K562 (cell line): ENCODE data around the gene EEFSEC. TPM values are rescaled to one million over a fixed set of nuclear protein-coding genes. Genes with fewer than 3 reads are reported as not detected.

ENCODE experiments used
- ARID3B ChIP-seq: fragments of 250-450 bp; sonication (Bioruptor Pico); IDR thresholded peaks from 2 replicates; pipeline ENCODE4 v1.4.0; 2020; ENCODE audit warnings: borderline replicate concordance
- ATF2 ChIP-seq: sonication (generic); formaldehyde crosslinking; IDR thresholded peaks from 2 replicates; pipeline ENCODE4 v1.8.1; 2022; ENCODE audit warnings: missing genetic modification reagents
- BRD9 ChIP-seq: fragments of 450-650 bp; IDR thresholded peaks from 2 replicates; pipeline ENCODE4 v1.6.1; 2018; ENCODE audit warnings: low read depth; ENCODE audit not compliant: partially characterized antibody
- DDX20 ChIP-seq: fragments of 450-650 bp; IDR thresholded peaks from 2 replicates; pipeline ENCODE4 v1.6.1; 2016; ENCODE audit warnings: missing genetic modification characterization, low read depth, mild to moderate bottlenecking, missing compliant biosample characterization, moderate library complexity
- E2F6 ChIP-seq, 2 experiments: IDR thresholded peaks; 2 replicates each; pipeline ENCODE4 v1.6.1; 2011; ENCODE audit warnings: borderline replicate concordance in 1 of 2, control low read depth in 1 of 2, low read depth in 1 of 2, low read length in 1 of 2, mild to moderate bottlenecking in 1 of 2, mixed read lengths in 1 of 2, moderate library complexity in 1 of 2; ENCODE audit not compliant: insufficient read depth in 1 of 2, insufficient read length in 1 of 2, poor library complexity in 1 of 2, severe bottlenecking in 1 of 2; ENCODE audit errors: extremely low read depth in 1 of 2
- ELF1 ChIP-seq: fragments of 200-800 bp; sonication (Bioruptor generic); IDR thresholded peaks from 2 replicates; pipeline ENCODE4 v1.6.1; 2016; ENCODE audit warnings: missing genetic modification characterization, missing compliant biosample characterization
- EP400 ChIP-seq: fragments of 450-650 bp; IDR thresholded peaks from 2 replicates; pipeline ENCODE4 v1.6.1; 2017; ENCODE audit warnings: antibody characterized with exemption, mild to moderate bottlenecking, moderate library complexity
- ETS1 ChIP-seq: conservative IDR thresholded peaks from 2 replicates; pipeline ENCODE4 v1.6.1; 2011; ENCODE audit warnings: low read depth, mild to moderate bottlenecking, low read length; ENCODE audit not compliant: control insufficient read depth
- MTF1 ChIP-seq: fragments of 250-450 bp; sonication (Bioruptor Pico); IDR thresholded peaks from 2 replicates; pipeline ENCODE4 v1.9.0; 2021; ENCODE audit warnings: moderate library complexity, mild to moderate bottlenecking, inconsistent platforms, borderline replicate concordance
- MYBL2 ChIP-seq, 2 experiments: fragments of 450-650 bp in 1 of 2; sonication (generic) in 1 of 2; formaldehyde crosslinking in 1 of 2; IDR thresholded peaks; 2 replicates each; pipeline versions ENCODE4 v1.6.1 to v1.8.1; 2017 to 2022; ENCODE audit warnings: borderline replicate concordance in 1 of 2, inconsistent platforms in 1 of 2, low read depth in 1 of 2, mild to moderate bottlenecking in 1 of 2, missing genetic modification reagents in 1 of 2, moderate library complexity in 1 of 2
- NR1H2 ChIP-seq: sonication (generic); formaldehyde crosslinking; IDR thresholded peaks from 2 replicates; pipeline ENCODE4 v1.4.0; 2020; ENCODE audit warnings: mild to moderate bottlenecking, missing genetic modification reagents
- PURB ChIP-seq: sonication (generic); formaldehyde crosslinking; IDR thresholded peaks from 2 replicates; pipeline ENCODE4 v1.9.0; 2021; ENCODE audit warnings: low read depth, mild to moderate bottlenecking, missing genetic modification reagents
- TAL1 ChIP-seq: fragments of 450-650 bp; IDR thresholded peaks from 2 replicates; pipeline ENCODE4 v1.6.1; 2016; ENCODE audit warnings: mild to moderate bottlenecking
- TFE3 ChIP-seq: fragments of 450-650 bp; formaldehyde crosslinking; IDR thresholded peaks from 2 replicates; pipeline ENCODE4 v1.4.0; 2020; ENCODE audit warnings: mild to moderate bottlenecking, mixed read lengths
- THAP7 ChIP-seq: fragments of 250-450 bp; sonication (Bioruptor Pico); IDR thresholded peaks from 2 replicates; pipeline ENCODE4 v1.5.0; 2021
- ZNF695 ChIP-seq: fragments of 450-650 bp; formaldehyde crosslinking; IDR thresholded peaks from 2 replicates; pipeline ENCODE4 v1.4.0; 2020; ENCODE audit warnings: mild to moderate bottlenecking, moderate library complexity
- polyA plus RNA-seq, 8 experiments: library from polyadenylated mRNA; depleted of rRNA in 4 of 8; stranded (reverse) in 5 of 8; unstranded in 3 of 8; fragments of >200 nt; fragmentation: Nextera tagmentation in 2 of 8; fragmentation: Illumina TruSeq in 1 of 8; extraction: Ambion mirVana in 2 of 8; extraction: Trizol in 1 of 8; gene quantifications; 2 replicates each; pipeline versions ENCODE4 v1.2.1 to v1.2.3, GENCODE V29; 2011 to 2014; ENCODE audit warnings: inconsistent platforms in 1 of 8, missing spikeins in 1 of 8
- total RNA-seq, 7 experiments: library from RNA; depleted of rRNA in 6 of 7; stranded (reverse); fragments of >200 nt in 6 of 7; fragmentation: Illumina TruSeq in 2 of 7; extraction: Trizol in 2 of 7; gene quantifications; 2 replicates each; pipeline versions ENCODE4 v1.2.1 to v1.2.3, GENCODE V29; 2011 to 2021; ENCODE audit warnings: low replicate concordance in 1 of 7

Gene EEFSEC
- total and polyA plus RNA-seq, 9 of the 15 experiments (the other 6 are each of a cell fraction or from before 2014, with no cell fraction given), result 0.35 to 11.8 (median 7.7) TPM

GRCh38 chr3:128415773-128416577, 262.7 kb downstream of the EEFSEC start (continued):
- TF ChIP-seq E2F6 (IDR thresholded peaks at IDR 0.05; ENCODE audit: borderline replicate concordance in 1 of 2, extremely low read depth in 1 of 2, insufficient read depth in 1 of 2, insufficient read length in 1 of 2, low read depth in 1 of 2, low read length in 1 of 2, poor library complexity in 1 of 2, severe bottlenecking in 1 of 2) (peak; percentile 25 to 30), PURB (no peak), TFE3 (CRISPR knock-in tag) (no peak), ATF2 (CRISPR knock-in tag) (no peak), THAP7 (CRISPR knock-in tag) (0 out of 2 replicates have a peak, but pooled peaks have one; percentile 80), MYBL2 (IDR thresholded peaks at IDR 0.05; ENCODE audit: low read depth) (no peak), MYBL2 (CRISPR knock-in tag; IDR thresholded peaks at IDR 0.05; ENCODE audit: borderline replicate concordance) (no peak), EP400 (peak; percentile 72; the same call in 1 of the 2 replicates), ELF1 (tag) (no peak; the same call in 1 of the 2 replicates), TAL1 (peak; percentile 85), ETS1 (peak; percentile 93), BRD9 (peak; percentile 77), MTF1 (CRISPR knock-in tag) (no peak), DDX20 (tag) (no peak), ZNF695 (0 out of 2 replicates have a peak, but pooled peaks have one; percentile 57), ARID3B (CRISPR knock-in tag) (0 out of 2 replicates have a peak, but pooled peaks have one; percentile 50), NR1H2 (CRISPR knock-in tag) (no peak)
